Measurements from ENCODE around the gene RASGRF1. TPM values are rescaled to one million over a fixed set of nuclear protein-coding genes. Genes with fewer than 3 reads are reported as not detected.
"Not testable (repeated sequence)": the region's sequence is repeated elsewhere in the genome, so short reads cannot be mapped to it uniquely, and the experiment has no call there.

The RASGRF1 gene
- total RNA-seq, 2 experiments from 2014 or later, result not detected

GRCh38 chr15:78997981-78998499, 92.5 kb downstream of the RASGRF1 start:
- Mint-ChIP-seq H3K27ac (no peak overlapping the region), H3K27me3 (no peaks in the 10 kb centered on the region), H3K4me3 (no peak overlapping the region), H3K36me3 (ENCODE audit: low read depth) (no peaks in the 10 kb centered on the region), H3K4me1 (ENCODE audit: low read depth) (no peaks in the 10 kb centered on the region), H3K9me3 (no peaks in the 10 kb centered on the region)
- no peak overlapping the region for H3K27ac ChIP-seq (ENCODE audit: low read depth in 1 of 2, low read length in 2 of 2)
- ChIA-PET CTCF (no interaction called here), POLR2A (interaction anchor here (0.5 kb wide), 1 partner anchor 118 kb away, joined by 4 read pairs; no protein-coding TSS in a partner anchor)
- intact Hi-C loops (cut with DNase I, micrococcal nuclease), result no loop called here
- H3K9me3 ChIP-seq (ENCODE audit: control insufficient read depth in 1 of 2, insufficient read depth in 1 of 2, low read length in 2 of 2), result no peaks in the 10 kb centered on the region
- no peaks in the 10 kb centered on the region for H3K36me3 ChIP-seq (ENCODE audit: insufficient read depth, low read length)
- no peaks in the 10 kb centered on the region for H3K4me1 ChIP-seq (ENCODE audit: insufficient read depth, low read length)
- H3K27me3 ChIP-seq (ENCODE audit: control insufficient read depth in 1 of 2, insufficient read depth in 2 of 2, low read length in 2 of 2), result no peaks in the 10 kb centered on the region
- DNase-seq (no peak), ATAC-seq (ENCODE audit: poor library complexity) (no peak)
- no peak for TF ChIP-seq CTCF (IDR thresholded peaks at IDR 0.05)
- no peak overlapping the region for H3K4me3 ChIP-seq (ENCODE audit: low read length)

DNA sequence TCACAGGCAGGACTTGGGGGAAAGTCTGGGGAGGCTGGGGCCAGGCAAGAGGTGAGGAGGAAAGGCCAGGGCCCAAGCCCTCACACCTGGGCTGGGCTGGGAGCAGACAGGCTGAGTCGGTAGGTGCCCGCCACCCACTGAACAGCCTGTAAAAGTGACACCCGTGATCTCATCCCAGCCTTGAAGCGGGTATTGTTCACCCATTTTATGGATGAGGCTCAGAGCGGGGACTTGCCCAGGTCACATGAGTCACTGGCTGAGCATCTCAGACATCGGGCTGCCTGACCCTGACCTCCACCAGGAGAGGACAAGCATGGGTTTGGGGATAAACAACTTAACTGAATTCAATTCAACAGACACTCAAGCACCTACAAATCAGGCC, 93.7 kb downstream of the RASGRF1 start:
- CTCF ChIA-PET, result no interaction called here
- Histone ChIP-seq H3K36me3 (ENCODE audit: insufficient read depth, low read length) (no peaks in the 10 kb centered on the region), H3K4me3 (ENCODE audit: low read length) (no peak overlapping the region), H3K9me3 (ENCODE audit: control insufficient read depth in 1 of 2, insufficient read depth in 1 of 2, low read length in 2 of 2) (no peaks in the 10 kb centered on the region), H3K27ac (ENCODE audit: low read depth in 1 of 2, low read length in 2 of 2) (no peak overlapping the region), H3K4me1 (ENCODE audit: insufficient read depth, low read length) (no peaks in the 10 kb centered on the region), H3K27me3 (ENCODE audit: control insufficient read depth in 1 of 2, insufficient read depth in 2 of 2, low read length in 2 of 2) (no peaks in the 10 kb centered on the region)
- H3K4me3 Mint-ChIP-seq, result no peak overlapping the region
- H3K9me3 Mint-ChIP-seq, result no peaks in the 10 kb centered on the region
- TF ChIP-seq CTCF (IDR thresholded peaks at IDR 0.05), result no peak
- no peaks in the 10 kb centered on the region for H3K4me1 Mint-ChIP-seq (ENCODE audit: low read depth)
- no peak for DNase-seq
- POLR2A ChIA-PET, result no interaction called here
- no peaks in the 10 kb centered on the region for H3K36me3 Mint-ChIP-seq (ENCODE audit: low read depth)
- H3K27ac Mint-ChIP-seq, result no peak overlapping the region
- intact Hi-C loops (cut with DNase I, micrococcal nuclease), result no loop called here
- no peak for ATAC-seq (ENCODE audit: poor library complexity)
- no peaks in the 10 kb centered on the region for H3K27me3 Mint-ChIP-seq

GRCh38 chr15:78995921-78996893, 94.4 kb downstream of the RASGRF1 start:
- POLR2A ChIA-PET, result no interaction called here
- no peaks in the 10 kb centered on the region for H3K4me1 ChIP-seq (ENCODE audit: insufficient read depth, low read length)
- TF ChIP-seq CTCF (IDR thresholded peaks at IDR 0.05), result no peak
- Mint-ChIP-seq H3K4me1 (ENCODE audit: low read depth) (no peaks in the 10 kb centered on the region), H3K36me3 (ENCODE audit: low read depth) (no peaks in the 10 kb centered on the region), H3K9me3 (no peaks in the 10 kb centered on the region), H3K27ac (no peak overlapping the region), H3K27me3 (no peaks in the 10 kb centered on the region), H3K4me3 (no peak overlapping the region)
- CTCF ChIA-PET, result no interaction called here
- H3K36me3 ChIP-seq (ENCODE audit: insufficient read depth, low read length), result no peaks in the 10 kb centered on the region
- ATAC-seq (ENCODE audit: poor library complexity) (no peak), DNase-seq (no peak)
- no peak overlapping the region for H3K4me3 ChIP-seq (ENCODE audit: low read length)
- intact Hi-C loops (cut with DNase I, micrococcal nuclease), result no loop called here
- H3K9me3 ChIP-seq (ENCODE audit: control insufficient read depth in 1 of 2, insufficient read depth in 1 of 2, low read length in 2 of 2), result no peaks in the 10 kb centered on the region
- H3K27me3 ChIP-seq (ENCODE audit: control insufficient read depth in 1 of 2, insufficient read depth in 2 of 2, low read length in 2 of 2), result no peaks in the 10 kb centered on the region
- no peak overlapping the region for H3K27ac ChIP-seq (ENCODE audit: low read depth in 1 of 2, low read length in 2 of 2)

- H3K9me3 ChIP-seq (ENCODE audit: control insufficient read depth in 1 of 2, insufficient read depth in 1 of 2, low read length in 2 of 2); H3K4me3 Mint-ChIP-seq; H3K4me3 ChIP-seq (ENCODE audit: low read length); H3K4me1 ChIP-seq (ENCODE audit: insufficient read depth, low read length); H3K27ac ChIP-seq (ENCODE audit: low read depth in 1 of 2, low read length in 2 of 2); H3K27ac Mint-ChIP-seq; H3K4me1 Mint-ChIP-seq (ENCODE audit: low read depth); CTCF ChIA-PET; ATAC-seq (ENCODE audit: poor library complexity); DNase-seq; POLR2A ChIA-PET; H3K36me3 Mint-ChIP-seq (ENCODE audit: low read depth); H3K36me3 ChIP-seq (ENCODE audit: insufficient read depth, low read length); intact Hi-C loops (cut with DNase I, micrococcal nuclease); H3K27me3 Mint-ChIP-seq; H3K9me3 Mint-ChIP-seq; H3K27me3 ChIP-seq (ENCODE audit: control insufficient read depth in 1 of 2, insufficient read depth in 2 of 2, low read length in 2 of 2): not testable (repeated sequence)
Observed at GRCh38 chr15:78995161-78995560, 95.4 kb downstream of the RASGRF1 start.
